NCI-H446 (cell line): Measurements from ENCODE around the gene ZNF354C.

ENCODE experiments used
- DNase-seq, 2 experiments: peaks; one replicate each; lab custom pipeline; 2025; lab: John Stamatoyannopoulos, UW

ZNF354C gene

GRCh38 chr5:179127136-179128040 is 67.2 kb downstream of the ZNF354C start:
- DNase-seq, result no peak

GRCh38 chr5:179128041-179128365 is 67.8 kb downstream of the ZNF354C start:
- no peak for DNase-seq

GRCh38 chr5:179128976-179129375 is 68.8 kb downstream of the ZNF354C start:
- DNase-seq, result no peak

GRCh38 chr5:179129607-179130071 is 69.5 kb downstream of the ZNF354C start:
- DNase-seq, result no peak

- no peak for DNase-seq
Measured at GRCh38 chr5:179130101-179130681, 70.0 kb downstream of the ZNF354C start.

- DNase-seq, result no peak
Measured at GRCh38 chr5:179131321-179131835, 71.2 kb downstream of the ZNF354C start.

GRCh38 chr5:179131886-179132585 is 71.9 kb downstream of the ZNF354C start:
- DNase-seq, result no peak

- DNase-seq, result no peak
Measured at GRCh38 chr5:179132586-179133355, 72.6 kb downstream of the ZNF354C start.
